Trophoblast cell (in vitro differentiated cells and primary cell): ENCODE data around the gene CCDC3.

Source experiments
- DNase-seq, 2 donors: peaks; one replicate each; pipeline ENCODE4 v3.0.0-alpha.2; 2016
- H2AFZ ChIP-seq: 2 replicates; pipeline ENCODE4 v1.6.1; 2013; ENCODE audit warnings: low read length, moderate library complexity, mild to moderate bottlenecking; ENCODE audit not compliant: insufficient read depth, poor library complexity
- H2AK5ac ChIP-seq: 2 replicates; pipeline ENCODE4 v1.6.1; 2013; ENCODE audit warnings: mild to moderate bottlenecking, low read length
- H2BK120ac ChIP-seq: 2 replicates; pipeline ENCODE4 v1.6.1; 2013; ENCODE audit warnings: low read length, mild to moderate bottlenecking, moderate library complexity; ENCODE audit not compliant: insufficient read depth, poor library complexity
- H2BK12ac ChIP-seq: 2 replicates; pipeline ENCODE4 v1.6.1; 2013; ENCODE audit warnings: mild to moderate bottlenecking, low read length, moderate library complexity
- H2BK5ac ChIP-seq: 2 replicates; pipeline ENCODE4 v1.6.1; 2013; ENCODE audit warnings: low read length, low read depth, moderate library complexity, mild to moderate bottlenecking; ENCODE audit not compliant: poor library complexity
- H3K14ac ChIP-seq: 2 replicates; pipeline ENCODE4 v1.6.1; 2013; ENCODE audit warnings: mild to moderate bottlenecking, low read length
- H3K18ac ChIP-seq: 2 replicates; pipeline ENCODE4 v1.6.1; 2013; ENCODE audit warnings: mild to moderate bottlenecking, low read length
- H3K23ac ChIP-seq: 2 replicates; pipeline ENCODE4 v1.6.1; 2013; ENCODE audit warnings: low read length
- H3K27ac ChIP-seq: 2 replicates; pipeline ENCODE4 v1.5.1; 2013; ENCODE audit warnings: low read depth, mild to moderate bottlenecking, inconsistent platforms, low read length, moderate library complexity
- H3K27me3 ChIP-seq: 2 replicates; pipeline ENCODE4 v1.6.1; 2013; ENCODE audit warnings: inconsistent platforms, mild to moderate bottlenecking, low read length, moderate library complexity; ENCODE audit not compliant: insufficient read depth
- H3K36me3 ChIP-seq, 2 experiments: 1 replicate in 1 of 2; 2 replicates in 1 of 2; pipeline ENCODE4 v1.6.1; 2013; ENCODE audit warnings: low read length in 2 of 2, mild to moderate bottlenecking in 2 of 2, moderate library complexity in 1 of 2; ENCODE audit not compliant: insufficient read depth in 2 of 2, control insufficient read depth in 1 of 2
- H3K4ac ChIP-seq: 2 replicates; pipeline ENCODE4 v1.6.1; 2013; ENCODE audit warnings: low read depth, mild to moderate bottlenecking, low read length, moderate library complexity
- H3K4me1 ChIP-seq, 2 experiments: 1 replicate in 1 of 2; 2 replicates in 1 of 2; pipeline ENCODE4 v1.6.1; 2013; ENCODE audit warnings: low read length in 2 of 2, mild to moderate bottlenecking in 2 of 2, moderate library complexity in 1 of 2; ENCODE audit not compliant: insufficient read depth in 2 of 2, control insufficient read depth in 1 of 2
- H3K4me2 ChIP-seq: 2 replicates; pipeline ENCODE4 v1.6.1; 2013; ENCODE audit warnings: inconsistent platforms, mild to moderate bottlenecking, low read length, moderate library complexity
- H3K4me3 ChIP-seq: 2 replicates; pipeline ENCODE4 v1.5.1; 2013; ENCODE audit warnings: mild to moderate bottlenecking, low read depth, low read length, inconsistent platforms
- H3K79me1 ChIP-seq: one replicate; pipeline ENCODE4 v1.6.1; 2013; ENCODE audit warnings: low read length
- H3K79me2 ChIP-seq: 2 replicates; pipeline ENCODE4 v1.6.1; 2013; ENCODE audit warnings: low read length, mild to moderate bottlenecking; ENCODE audit not compliant: control insufficient read depth, insufficient read depth, poor library complexity
- H3K9ac ChIP-seq: 2 replicates; pipeline ENCODE4 v1.6.1; 2013; ENCODE audit warnings: mild to moderate bottlenecking, low read length
- H3K9me3 ChIP-seq: 2 replicates; pipeline ENCODE4 v1.6.1; 2013; ENCODE audit warnings: low read depth, mild to moderate bottlenecking, control low read depth, inconsistent platforms, low read length; ENCODE audit not compliant: insufficient read depth
- H4K12ac ChIP-seq: 2 replicates; pipeline ENCODE4 v1.6.1; 2013; ENCODE audit warnings: low read depth, mild to moderate bottlenecking, low read length, moderate library complexity
- H4K8ac ChIP-seq: 2 replicates; pipeline ENCODE4 v1.6.1; 2013; ENCODE audit warnings: low read depth, mild to moderate bottlenecking, low read length, moderate library complexity
- H4K91ac ChIP-seq: one replicate; pipeline ENCODE4 v1.6.1; 2013; ENCODE audit warnings: low read depth, mild to moderate bottlenecking, low read length, moderate library complexity
- WGBS: extraction: QIAGEN DNeasy Blood & Tissue Kit; methylation state at CpG from one replicate; pipeline ENCODE4 v1.1.7; 2013; ENCODE audit warnings: missing lambda C conversion rate; ENCODE audit not compliant: insufficient read length, insufficient coverage; ENCODE audit errors: extremely low coverage; 5-methylcytosine and 5-hydroxymethylcytosine counted together

The CCDC3 gene

DNA sequence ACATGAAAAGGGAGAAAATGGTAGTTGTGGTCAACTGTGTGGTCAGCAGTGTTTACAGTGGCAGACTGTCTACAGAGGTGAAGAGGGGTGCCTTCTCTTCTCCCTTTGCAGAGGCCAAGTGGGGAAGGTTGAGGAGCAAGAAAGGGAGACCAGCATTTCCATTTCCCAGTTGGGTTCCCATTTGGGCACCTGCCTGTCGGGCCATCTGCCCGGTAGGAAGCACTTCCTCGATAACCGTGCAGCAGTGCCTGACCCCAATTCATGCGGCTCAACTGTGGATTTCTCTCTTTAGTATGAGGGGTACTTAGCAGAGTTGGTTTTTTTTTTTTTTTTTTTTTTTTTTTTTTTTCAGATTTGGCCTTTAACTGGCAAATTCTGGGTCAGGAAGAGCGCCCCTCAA lies 127.0 kb downstream of the CCDC3 start:
- H3K18ac ChIP-seq, result no peak overlapping the region
- no peak overlapping the region for H4K12ac ChIP-seq
- no peak overlapping the region for H3K4me3 ChIP-seq
- H3K79me1 ChIP-seq, result no peaks in the 10 kb centered on the region
- H3K14ac ChIP-seq, result no peak overlapping the region
- H2AK5ac ChIP-seq, result no peak overlapping the region
- no peak for DNase-seq
- WGBS, result no CpG with 5 or more reads among the region's 6 CpGs
- no peak overlapping the region for H2BK12ac ChIP-seq
- no peak overlapping the region for H4K91ac ChIP-seq
- H3K23ac ChIP-seq, result no peak overlapping the region
- no peak overlapping the region for H3K4ac ChIP-seq
- H3K4me2 ChIP-seq, result no peak overlapping the region
- no peak overlapping the region for H2BK120ac ChIP-seq
- no peak overlapping the region for H2AFZ ChIP-seq
- H3K4me1 ChIP-seq, result no peaks in the 10 kb centered on the region
- H3K9me3 ChIP-seq, result no peaks in the 10 kb centered on the region
- no peak overlapping the region for H2BK5ac ChIP-seq
- no peak overlapping the region for H4K8ac ChIP-seq
- H3K36me3 ChIP-seq, result no peaks in the 10 kb centered on the region
- no peak overlapping the region for H3K27ac ChIP-seq
- no peaks in the 10 kb centered on the region for H3K27me3 ChIP-seq
- H3K79me2 ChIP-seq, result no peaks in the 10 kb centered on the region
- no peak overlapping the region for H3K9ac ChIP-seq

DNA sequence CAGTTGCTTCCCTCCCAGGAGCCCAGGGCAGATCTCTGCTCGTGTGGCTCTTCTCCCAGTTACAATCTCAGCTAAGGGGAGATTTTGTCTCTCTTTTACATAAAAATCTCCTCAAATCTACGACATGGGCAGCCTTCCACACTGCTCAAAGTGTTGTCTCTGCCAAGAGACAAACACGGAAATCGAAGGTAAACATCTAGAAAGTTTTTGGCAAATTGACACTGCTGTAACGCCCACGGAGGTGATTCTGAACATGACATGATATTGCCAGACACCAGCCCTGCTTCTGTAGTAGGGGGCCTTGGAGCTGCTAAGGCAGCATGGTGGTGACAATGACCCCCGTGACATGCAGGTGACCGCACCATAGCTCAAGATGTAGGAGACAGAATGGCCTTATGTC lies 128.3 kb downstream of the CCDC3 start:
- no peak overlapping the region for H3K14ac ChIP-seq
- no peak overlapping the region for H3K4me2 ChIP-seq
- H3K27ac ChIP-seq, result no peak overlapping the region
- no peak overlapping the region for H4K12ac ChIP-seq
- H3K27me3 ChIP-seq, result no peaks in the 10 kb centered on the region
- H2AK5ac ChIP-seq, result no peak overlapping the region
- H3K79me1 ChIP-seq, result no peaks in the 10 kb centered on the region
- no peak overlapping the region for H4K91ac ChIP-seq
- DNase-seq, result no peak
- no peak overlapping the region for H4K8ac ChIP-seq
- no peaks in the 10 kb centered on the region for H3K9me3 ChIP-seq
- no peak overlapping the region for H2BK120ac ChIP-seq
- no peaks in the 10 kb centered on the region for H3K79me2 ChIP-seq
- no peak overlapping the region for H3K18ac ChIP-seq
- H2BK5ac ChIP-seq, result no peak overlapping the region
- no peak overlapping the region for H3K23ac ChIP-seq
- no peaks in the 10 kb centered on the region for H3K4me1 ChIP-seq
- H3K4ac ChIP-seq, result no peak overlapping the region
- WGBS, result no CpG with 5 or more reads among the region's 8 CpGs
- no peak overlapping the region for H2BK12ac ChIP-seq
- no peak overlapping the region for H2AFZ ChIP-seq
- H3K36me3 ChIP-seq, result no peaks in the 10 kb centered on the region
- H3K9ac ChIP-seq, result no peak overlapping the region
- H3K4me3 ChIP-seq, result no peak overlapping the region

DNA sequence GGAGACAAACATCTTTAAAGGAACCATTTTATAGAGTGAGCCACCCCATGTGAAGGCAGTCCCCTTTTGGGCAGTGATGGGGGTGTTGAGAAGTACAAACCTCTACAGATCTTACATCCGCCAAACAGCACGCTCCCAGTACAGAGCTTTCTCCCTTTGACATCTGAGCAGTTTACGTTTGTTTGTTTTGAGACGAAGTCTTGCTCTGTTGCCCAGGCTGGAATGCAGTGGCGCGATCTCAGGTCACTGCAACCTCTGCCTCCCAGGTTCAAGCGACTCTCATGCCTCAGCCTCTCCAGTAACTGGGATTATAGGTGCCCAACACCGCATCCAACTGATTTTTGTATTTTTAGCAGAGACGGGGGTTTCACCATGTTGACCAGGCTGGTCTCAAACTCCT lies 128.9 kb downstream of the CCDC3 start:
- no peak overlapping the region for H3K27ac ChIP-seq
- H4K91ac ChIP-seq, result no peak overlapping the region
- no peak overlapping the region for H3K14ac ChIP-seq
- H3K27me3 ChIP-seq, result no peaks in the 10 kb centered on the region
- H2BK120ac ChIP-seq, result no peak overlapping the region
- H3K36me3 ChIP-seq, result no peaks in the 10 kb centered on the region
- no peak overlapping the region for H3K4ac ChIP-seq
- no peak overlapping the region for H3K4me3 ChIP-seq
- H3K79me1 ChIP-seq, result no peaks in the 10 kb centered on the region
- H3K18ac ChIP-seq, result no peak overlapping the region
- no peak overlapping the region for H3K23ac ChIP-seq
- H2BK12ac ChIP-seq, result no peak overlapping the region
- H3K9me3 ChIP-seq, result no peaks in the 10 kb centered on the region
- H2BK5ac ChIP-seq, result no peak overlapping the region
- no peaks in the 10 kb centered on the region for H3K4me1 ChIP-seq
- no peaks in the 10 kb centered on the region for H3K79me2 ChIP-seq
- no peak overlapping the region for H4K12ac ChIP-seq
- no peak overlapping the region for H2AFZ ChIP-seq
- DNase-seq, result no peak
- H4K8ac ChIP-seq, result no peak overlapping the region
- H3K4me2 ChIP-seq, result no peak overlapping the region
- WGBS, result no CpG with 5 or more reads among the region's 9 CpGs
- H3K9ac ChIP-seq, result no peak overlapping the region
- H2AK5ac ChIP-seq, result no peak overlapping the region

DNA sequence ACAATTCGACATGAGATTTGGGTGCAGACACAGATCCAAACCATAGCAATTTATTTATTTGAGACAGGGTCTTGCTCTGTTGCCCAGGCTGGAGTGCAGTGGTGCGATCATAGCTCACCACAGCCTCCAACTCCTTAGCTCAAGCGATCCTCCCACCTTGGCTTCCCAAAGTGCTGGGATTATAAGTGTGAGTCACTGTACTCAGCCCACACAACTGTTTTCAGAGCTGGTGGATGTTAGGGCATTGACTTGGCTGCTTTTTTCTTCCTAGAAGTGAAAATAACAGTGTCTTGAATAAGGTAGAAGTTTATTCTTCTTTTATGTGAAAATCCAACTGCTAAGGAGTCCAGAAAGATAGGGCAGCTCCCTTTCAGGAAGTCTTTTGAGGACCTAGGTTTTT lies 132.1 kb downstream of the CCDC3 start:
- Histone ChIP-seq H3K14ac (no peak overlapping the region), H3K27ac (no peak overlapping the region), H3K79me1 (no peaks in the 10 kb centered on the region), H3K4me1 (no peaks in the 10 kb centered on the region), H3K27me3 (no peaks in the 10 kb centered on the region), H4K12ac (no peak overlapping the region), H3K4me3 (no peak overlapping the region), H2AK5ac (no peak overlapping the region), H4K91ac (no peak overlapping the region), H3K18ac (no peak overlapping the region), H2BK12ac (no peak overlapping the region), H2BK5ac (no peak overlapping the region), H4K8ac (no peak overlapping the region), H3K36me3 (no peaks in the 10 kb centered on the region), H2BK120ac (no peak overlapping the region), H3K9ac (no peak overlapping the region), H2AFZ (no peak overlapping the region), H3K23ac (no peak overlapping the region), H3K79me2 (no peaks in the 10 kb centered on the region), H3K4ac (no peak overlapping the region), H3K4me2 (no peak overlapping the region), H3K9me3 (no peaks in the 10 kb centered on the region)
- DNase-seq, result no peak
- no CpG with 5 or more reads among the region's 3 CpGs for WGBS
